Measurements from ENCODE around the gene RPS3.
"Not testable (repeated sequence)": the region's sequence is repeated elsewhere in the genome, so short reads cannot be mapped to it uniquely, and the experiment has no call there.

RPS3 gene

DNA sequence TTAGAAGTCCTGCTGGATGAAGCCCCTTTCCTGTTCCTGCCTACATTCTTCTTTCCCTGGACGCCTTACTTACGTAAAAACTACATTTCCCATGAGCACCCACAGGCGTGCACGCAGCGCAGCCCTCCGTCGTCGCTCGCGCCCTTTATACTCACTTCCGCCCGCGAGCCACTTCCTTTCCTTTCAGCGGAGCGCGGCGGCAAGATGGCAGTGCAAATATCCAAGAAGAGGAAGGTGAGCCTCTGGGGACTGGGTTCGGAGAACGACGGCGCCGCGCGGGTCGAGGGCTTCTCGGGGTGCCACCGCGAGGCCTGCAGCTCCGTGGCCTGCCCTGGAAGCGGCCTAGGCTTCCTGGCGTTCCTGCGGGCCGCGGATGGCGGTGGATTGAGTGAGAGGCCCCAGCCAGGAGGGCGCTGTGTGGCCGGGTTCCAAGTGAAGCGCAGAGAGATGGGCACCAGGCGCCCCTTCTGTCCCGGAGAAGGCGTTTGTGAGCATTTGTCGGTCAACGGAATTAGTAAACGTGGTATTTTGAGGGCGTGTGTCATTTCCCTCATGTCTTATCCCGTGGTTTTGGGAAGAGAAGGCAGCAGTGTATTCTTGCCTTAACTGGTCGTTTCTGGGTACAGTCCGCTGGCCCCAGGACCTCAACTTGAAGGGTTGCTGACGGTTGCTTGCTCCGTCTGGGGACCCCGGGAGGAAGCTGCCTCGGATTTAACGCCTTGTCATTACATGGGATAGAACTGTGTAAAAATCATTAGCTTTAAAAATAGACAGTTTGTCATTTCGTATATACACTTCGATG is at the start of gene RPS3:
Gene RPS3, plus strand, starts transcription at position 175 of the 802 bp plus-strand sequence. Its CDS starts 30 bp downstream, at position 205.
- peak; percentile 52 for DNase-seq

DNA sequence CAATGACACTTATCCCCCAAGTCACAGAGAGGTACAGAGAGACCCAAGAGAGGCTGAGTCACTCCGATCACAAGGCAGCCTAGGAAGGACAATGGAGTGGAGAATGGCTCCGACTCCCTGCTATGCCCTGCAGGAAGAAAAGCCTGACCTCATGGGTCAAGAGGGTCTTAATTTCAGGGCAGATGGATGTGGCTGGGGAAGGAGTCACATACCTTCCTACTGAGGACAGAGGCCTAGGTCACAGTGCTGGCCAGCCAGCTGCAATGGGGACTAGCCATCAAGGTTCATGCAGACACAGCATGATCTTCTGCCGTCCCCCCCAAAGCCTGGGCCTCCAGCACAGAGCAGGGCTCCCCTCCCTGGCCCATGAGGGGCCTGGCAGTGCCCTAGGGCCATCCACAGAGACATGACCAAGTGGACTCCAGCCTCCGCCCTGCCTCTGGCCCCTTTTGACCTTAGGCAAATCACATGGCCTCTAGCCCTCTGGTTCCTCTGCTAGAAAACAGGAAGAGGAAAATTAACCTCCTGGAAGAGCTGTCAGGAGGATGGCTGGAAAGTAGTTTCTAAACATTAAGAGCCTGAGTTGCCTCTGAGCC is 49.7 kb upstream of the RPS3 start:
- no peak for DNase-seq

DNA sequence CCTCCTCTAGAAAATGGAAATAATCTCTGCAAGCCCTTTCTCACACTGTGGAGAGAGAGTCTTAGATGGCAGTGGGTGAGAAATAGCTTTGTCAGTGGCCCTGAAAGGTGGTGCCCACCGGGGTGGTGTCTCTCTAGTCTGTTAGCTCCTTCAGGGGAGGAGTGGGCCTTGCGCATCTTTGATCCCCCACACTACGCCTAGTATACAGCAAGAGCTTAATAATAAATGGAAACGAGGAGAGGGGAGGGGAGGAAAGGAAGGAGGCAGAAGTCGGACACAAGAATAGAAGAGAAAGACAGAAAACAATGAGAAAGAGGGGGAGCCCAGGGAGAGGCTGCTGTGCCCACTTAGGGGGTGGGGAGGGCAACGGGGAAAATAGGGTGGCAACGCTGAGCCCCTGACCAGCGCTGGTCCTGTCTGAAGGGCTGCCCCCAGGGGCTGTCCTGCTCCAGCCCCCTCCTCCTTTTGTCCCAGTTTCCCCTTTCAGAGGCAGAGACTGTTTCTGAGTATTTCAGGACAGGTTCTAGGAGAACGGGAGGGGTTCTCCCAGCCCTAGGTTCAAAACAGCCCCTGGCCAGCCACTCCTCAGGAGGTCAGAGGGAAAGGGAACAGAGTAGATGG is 49.1 kb upstream of the RPS3 start:
- no peak for DNase-seq

DNA sequence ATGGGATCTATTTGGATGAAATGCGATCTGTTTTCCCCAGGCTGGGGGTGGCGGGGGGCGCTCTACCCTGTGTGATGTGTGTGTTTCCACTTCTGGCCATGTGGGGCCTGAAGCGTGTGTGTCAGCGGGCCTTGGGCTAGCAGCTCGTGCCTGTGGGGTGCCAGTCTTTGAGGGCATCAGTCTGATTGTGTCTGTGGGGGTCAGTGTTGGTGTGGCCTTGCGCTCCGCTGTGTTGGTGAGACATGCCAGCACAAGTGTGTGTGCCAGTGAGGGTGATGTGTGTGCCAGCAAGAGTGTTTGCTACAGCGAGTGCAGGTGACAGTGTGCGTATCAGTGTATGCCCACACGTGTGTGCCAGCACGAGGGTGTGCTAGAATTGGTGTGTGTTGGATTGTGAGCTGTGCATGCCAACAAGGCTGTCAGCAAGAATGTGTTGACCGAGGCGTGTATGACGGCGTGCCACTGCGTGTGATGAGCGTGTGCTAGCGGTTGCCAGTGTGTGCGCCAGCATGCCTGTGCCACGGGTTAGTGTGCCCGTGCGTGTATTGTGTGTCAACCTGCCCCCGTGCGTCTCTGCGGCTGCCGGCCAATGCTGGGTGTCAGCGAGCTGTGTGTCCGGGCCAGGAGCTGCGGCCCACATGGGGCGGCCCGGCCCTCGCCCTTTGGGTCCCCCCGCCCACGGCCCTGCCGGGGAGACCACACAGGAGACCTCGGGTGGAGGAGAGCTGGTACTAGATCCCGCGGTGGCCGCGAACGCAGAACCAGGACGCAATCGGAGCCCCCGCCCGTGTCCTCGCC is 48.4 kb upstream of the RPS3 start:
- no peak for DNase-seq

GRCh38 chr11:75351541-75351790 is 47.9 kb upstream of the RPS3 start, which contains the start of gene ARRB1:
Gene ARRB1, minus strand, starts transcription at chr11:75351661. Its CDS starts 54 bp downstream, at chr11:75351607.
- DNase-seq = no peak

DNA sequence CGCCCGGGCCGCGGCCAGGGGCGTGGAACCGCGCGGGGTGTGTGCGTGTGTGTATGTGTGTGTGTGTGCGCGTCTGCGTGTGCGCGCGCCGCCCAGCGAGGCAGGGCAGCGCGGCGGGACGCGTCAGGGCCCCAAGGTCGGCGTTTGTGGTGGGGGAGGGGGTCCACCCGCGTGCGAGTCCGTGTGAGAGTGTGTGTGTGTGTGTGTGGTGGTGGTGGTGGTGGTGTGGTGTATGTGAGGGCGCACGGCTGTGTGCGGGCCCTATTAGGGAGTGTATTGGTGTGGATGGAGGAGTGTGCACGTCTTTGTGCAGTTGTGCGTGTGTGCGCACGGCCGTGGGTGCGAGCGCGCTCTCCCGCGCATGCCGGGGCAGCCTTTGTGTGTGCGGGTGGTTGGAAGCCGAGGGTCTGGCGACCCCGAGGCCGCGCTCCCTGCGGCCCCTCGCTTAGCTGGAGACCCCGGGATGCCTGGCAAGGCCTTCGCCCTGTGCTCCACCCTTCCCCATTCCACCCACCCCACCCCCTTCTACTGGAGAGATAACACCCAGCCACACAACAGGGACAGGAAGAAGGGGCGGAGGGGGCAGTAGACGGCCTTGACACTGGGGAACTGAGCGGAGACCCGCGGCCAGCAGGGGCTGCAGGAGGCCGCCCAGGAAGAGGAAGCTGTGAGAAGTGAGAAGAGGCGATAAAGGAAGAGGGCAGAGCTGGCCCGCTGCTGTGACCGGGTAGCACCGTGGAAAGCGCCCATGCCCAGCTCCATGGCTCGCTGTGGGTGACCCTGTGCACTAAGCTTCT is 47.3 kb upstream of the RPS3 start:
- no peak for DNase-seq

GRCh38 chr11:75352588-75353206 is 46.6 kb upstream of the RPS3 start:
- no peak for DNase-seq

GRCh38 chr11:75355051-75355450 is 44.3 kb upstream of the RPS3 start:
- DNase-seq = no peak

DNA sequence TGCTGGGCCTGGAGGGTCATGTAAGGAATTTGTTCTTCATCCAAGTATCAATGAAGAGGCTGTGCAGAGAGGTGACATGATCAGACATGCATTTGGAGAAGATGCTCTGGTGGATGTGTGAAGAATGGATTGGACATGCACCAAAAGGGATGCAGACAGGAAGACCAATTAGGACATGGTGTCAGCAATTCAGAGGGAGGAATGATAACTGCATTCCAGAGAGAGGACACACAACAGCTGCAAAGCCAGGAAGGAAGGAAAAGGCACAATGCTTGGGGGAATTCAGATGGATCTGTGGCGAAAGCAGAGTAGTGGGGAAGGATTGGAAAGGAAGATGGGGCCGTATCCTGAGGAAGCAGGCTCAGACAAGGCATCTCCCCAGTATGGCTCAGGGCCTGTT is 42.7 kb upstream of the RPS3 start:
- DNase-seq = no peak

GRCh38 chr11:75362285-75362684 is 37.0 kb upstream of the RPS3 start:
- not testable (repeated sequence) for DNase-seq

GRCh38 chr11:75365711-75366181 is 33.6 kb upstream of the RPS3 start:
- DNase-seq = no peak

DNA sequence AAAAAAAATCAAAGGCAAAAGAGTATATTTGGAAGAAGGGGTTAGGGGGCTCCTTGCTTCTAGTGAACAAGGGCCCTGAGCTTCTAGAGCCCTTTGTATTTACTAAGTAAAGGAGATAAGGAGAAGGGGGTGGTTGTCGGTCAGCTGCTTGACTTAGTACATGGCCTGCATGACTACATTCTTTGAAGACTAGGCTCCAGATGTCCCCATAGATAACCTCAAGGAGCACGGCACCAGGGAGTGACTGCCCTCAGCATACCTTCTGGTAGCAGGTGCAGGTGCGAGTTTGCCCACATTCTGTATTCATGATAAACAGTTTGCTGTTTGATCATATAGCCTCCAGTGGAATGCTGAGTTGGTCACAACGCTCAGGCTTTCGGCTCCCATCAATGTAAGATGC is 32.5 kb upstream of the RPS3 start:
- DNase-seq = not testable (repeated sequence)

GRCh38 chr11:75369560-75370255 is 29.6 kb upstream of the RPS3 start:
- DNase-seq = no peak

- no peak for DNase-seq
Measured at GRCh38 chr11:75371949-75372876, 27.1 kb upstream of the RPS3 start.

GRCh38 chr11:75373201-75373600 is 26.1 kb upstream of the RPS3 start:
- no peak for DNase-seq

- DNase-seq = no peak
Measured at GRCh38 chr11:75374646-75375045, 24.7 kb upstream of the RPS3 start.

- DNase-seq = no peak
Measured at GRCh38 chr11:75375626-75376025, 23.7 kb upstream of the RPS3 start.

DNA sequence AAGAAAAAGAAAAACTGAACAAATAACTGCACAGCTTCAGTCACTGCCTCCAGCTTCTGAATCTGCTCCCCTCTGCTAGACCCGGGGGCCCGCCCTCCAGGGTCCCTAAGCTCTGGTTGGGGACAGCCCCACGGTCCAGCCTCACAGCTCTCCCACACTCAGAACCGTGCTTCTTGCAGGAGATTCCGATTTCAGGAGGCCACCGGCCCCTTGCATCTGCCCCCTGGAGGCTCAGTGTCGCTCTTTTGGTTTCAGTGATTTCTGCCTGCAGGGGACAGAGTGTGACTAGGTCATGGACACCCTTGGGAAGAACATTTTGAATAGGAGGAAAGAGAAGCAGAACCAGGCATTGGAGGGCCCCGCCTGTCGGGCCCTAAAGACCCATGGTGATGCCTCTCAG is 23.1 kb upstream of the RPS3 start:
- no peak for DNase-seq

- DNase-seq = not testable (repeated sequence)
Measured at GRCh38 chr11:75378776-75379175, 20.5 kb upstream of the RPS3 start.

DNA sequence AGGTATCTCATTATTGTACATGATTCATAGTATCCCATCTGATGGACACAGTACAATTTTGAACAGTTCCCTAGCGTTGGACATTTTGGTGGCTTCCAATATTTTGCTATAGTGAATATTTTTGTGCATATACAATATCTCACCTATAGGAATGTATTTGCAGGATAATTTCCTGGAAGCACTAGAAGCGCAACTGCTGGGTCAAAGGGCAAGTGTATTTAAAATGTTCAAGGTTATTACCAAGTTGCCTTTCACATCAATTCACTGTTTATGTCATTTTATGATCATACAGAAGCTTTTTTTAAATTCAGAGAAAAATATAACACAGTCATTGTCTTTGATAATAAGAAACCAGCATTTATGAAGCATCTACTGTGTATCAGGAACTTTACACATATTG is 19.1 kb upstream of the RPS3 start:
- no peak for DNase-seq
